Spleen (tissue), 11 donors: Measurements from ENCODE around the gene BBS9. TPM values are rescaled to one million over a fixed set of nuclear protein-coding genes. Genes with fewer than 3 reads are reported as not detected.

Experiments
- DNase-seq: peaks from one replicate; pipeline ENCODE4 v3.0.0-alpha.2; 2020
- H3K27ac ChIP-seq, 8 donors: fragments of 200-600 bp; sonication (generic) in 7 of 8; 1 replicate in 4 of 8; 2 replicates in 4 of 8; pipeline versions ENCODE4 v1.5.0 to v1.8.0; 2016 to 2021; ENCODE audit warnings: inconsistent platforms in 4 of 8, mild to moderate bottlenecking in 4 of 8, moderate library complexity in 1 of 8
- H3K27me3 ChIP-seq, 7 donors: fragments of 200-600 bp; sonication (generic) in 6 of 7; replicated peaks in 1 of 7; 1 replicate in 4 of 7; 2 replicates in 3 of 7; pipeline versions ENCODE4 v1.5.0 to v1.8.0; 2016 to 2021; ENCODE audit warnings: inconsistent platforms in 3 of 7, mild to moderate bottlenecking in 1 of 7
- H3K36me3 ChIP-seq, 6 donors: fragments of 200-600 bp; sonication (generic) in 5 of 6; 1 replicate in 4 of 6; 2 replicates in 2 of 6; pipeline versions ENCODE4 v1.5.0 to v1.8.0; 2016 to 2021; ENCODE audit warnings: inconsistent platforms in 2 of 6
- H3K4me1 ChIP-seq, 6 donors: fragments of 200-600 bp; sonication (generic) in 5 of 6; 1 replicate in 3 of 6; 2 replicates in 3 of 6; pipeline versions ENCODE4 v1.5.0 to v1.8.0; 2016 to 2021; ENCODE audit warnings: inconsistent platforms in 3 of 6
- H3K4me3 ChIP-seq, 8 donors: fragments of 200-600 bp; sonication (generic) in 7 of 8; 1 replicate in 4 of 8; 2 replicates in 4 of 8; pipeline versions ENCODE4 v1.5.0 to v1.8.0; 2016 to 2021; ENCODE audit warnings: inconsistent platforms in 4 of 8, mild to moderate bottlenecking in 4 of 8, moderate library complexity in 2 of 8
- H3K9me3 ChIP-seq, 8 donors: fragments of 200-600 bp; sonication (generic) in 7 of 8; 1 replicate in 4 of 8; 2 replicates in 4 of 8; pipeline versions ENCODE4 v1.5.0 to v1.8.0; 2016 to 2021; ENCODE audit warnings: inconsistent platforms in 4 of 8
- POLR2A ChIP-seq, 3 donors: fragments of 450-650 bp; IDR thresholded peaks; one replicate each; pipeline ENCODE4 v1.5.1; 2017; ENCODE audit warnings: antibody characterized with exemption in 3 of 3, mild to moderate bottlenecking in 1 of 3
- POLR2AphosphoS5 ChIP-seq, 3 donors: sonication (generic); formaldehyde crosslinking; IDR thresholded peaks; one replicate each; pipeline ENCODE4 v1.5.1; 2017; ENCODE audit warnings: antibody characterized with exemption in 3 of 3
- WGBS, 5 donors: extraction: QIAGEN DNeasy Blood & Tissue Kit in 3 of 5; methylation state at CpG; one replicate each; pipeline versions ENCODE4 v1.1.5 to v1.1.7; 2013 to 2018; 5-methylcytosine and 5-hydroxymethylcytosine counted together
- intact Hi-C: fragments of 100-400 bp; cut with DNase I; formaldehyde crosslinking; loops from one replicate; pipeline ENCODE4 v1.15.0; 2023; ENCODE audit warnings: low total_unique reads
- polyA plus RNA-seq, 3 donors: library from polyadenylated mRNA; stranded (reverse); fragments of 200-250 nt; gene quantifications; one replicate each; pipeline ENCODE4 v1.2.1, GENCODE V29; 2013
- total RNA-seq, 7 donors: library from RNA; depleted of rRNA in 3 of 7; stranded (reverse); fragments of >200 nt in 3 of 7; fragmentation: NEBNext Ultra II Directional in 4 of 7; extraction: Animal tissue kit (Norgen Biotek cat#: 25700) in 4 of 7; gene quantifications; one replicate each; pipeline versions ENCODE4 v1.1.0 to v1.2.1, GENCODE V29; 2016 to 2021
- TF ChIP-seq, protein P1 (sequence below), 11 experiments: fragments of 200-600 bp in 7 of 11; fragments of 450-650 bp in 4 of 11; sonication (generic) in 4 of 11; IDR thresholded peaks in 8 of 11; conservative IDR thresholded peaks in 3 of 11; 1 replicate in 7 of 11; 2 replicates in 4 of 11; pipeline versions ENCODE4 v1.4.0 to v1.8.0; 2016 to 2021; ENCODE audit warnings: antibody characterized with exemption in 11 of 11, inconsistent platforms in 4 of 11, mild to moderate bottlenecking in 1 of 11
- donor health status: healthy with polysubstance abuse.
- donor health status: DM: no; HTN: no; CAD: no; lungs with moderate emphysema.
- donor health status: DM: no; HTN: no; CAD: no.
- donor health status: Bipolar disorder and iron deficiency.
- donor health status: healthy.
- donor health status: DM: no; HTN: no; CAD: no.
- donor health status: DM: yes; HTN: yes; CAD: no.

Gene BBS9
- total and polyA plus RNA-seq, 10 donors, result 2.3 to 44.1 (median 25.3) TPM

- no peak for TF ChIP-seq POLR2AphosphoS5 (IDR thresholded peaks at IDR 0.05)
- no peak for TF ChIP-seq POLR2A (IDR thresholded peaks at IDR 0.05)
- TF ChIP-seq, protein P1, sequence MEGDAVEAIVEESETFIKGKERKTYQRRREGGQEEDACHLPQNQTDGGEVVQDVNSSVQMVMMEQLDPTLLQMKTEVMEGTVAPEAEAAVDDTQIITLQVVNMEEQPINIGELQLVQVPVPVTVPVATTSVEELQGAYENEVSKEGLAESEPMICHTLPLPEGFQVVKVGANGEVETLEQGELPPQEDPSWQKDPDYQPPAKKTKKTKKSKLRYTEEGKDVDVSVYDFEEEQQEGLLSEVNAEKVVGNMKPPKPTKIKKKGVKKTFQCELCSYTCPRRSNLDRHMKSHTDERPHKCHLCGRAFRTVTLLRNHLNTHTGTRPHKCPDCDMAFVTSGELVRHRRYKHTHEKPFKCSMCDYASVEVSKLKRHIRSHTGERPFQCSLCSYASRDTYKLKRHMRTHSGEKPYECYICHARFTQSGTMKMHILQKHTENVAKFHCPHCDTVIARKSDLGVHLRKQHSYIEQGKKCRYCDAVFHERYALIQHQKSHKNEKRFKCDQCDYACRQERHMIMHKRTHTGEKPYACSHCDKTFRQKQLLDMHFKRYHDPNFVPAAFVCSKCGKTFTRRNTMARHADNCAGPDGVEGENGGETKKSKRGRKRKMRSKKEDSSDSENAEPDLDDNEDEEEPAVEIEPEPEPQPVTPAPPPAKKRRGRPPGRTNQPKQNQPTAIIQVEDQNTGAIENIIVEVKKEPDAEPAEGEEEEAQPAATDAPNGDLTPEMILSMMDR (IDR thresholded peaks at IDR 0.05 in 8 of 11, conservative IDR thresholded peaks at IDR 0.05 in 3 of 11), result no peak
- Histone ChIP-seq H3K9me3 (no peaks in the 10 kb centered on the region), H3K27me3 (no peaks in the 10 kb centered on the region), H3K27ac (no peak overlapping the region), H3K4me1 (peaks cover 0 to 11% (median 8%) of the 10 kb centered on the region in 6 donors), H3K4me3 (no peak overlapping the region), H3K36me3 (no peaks in the 10 kb centered on the region)
- 91 to 96% (median 93%) methylated on average over 2 of the region's 2 CpGs for WGBS, 5 donors
- intact Hi-C loops, result no loop called here
- no peak for DNase-seq
Measured at GRCh38 chr7:33190688-33191304, 61.4 kb downstream of the BBS9 start.

DNA sequence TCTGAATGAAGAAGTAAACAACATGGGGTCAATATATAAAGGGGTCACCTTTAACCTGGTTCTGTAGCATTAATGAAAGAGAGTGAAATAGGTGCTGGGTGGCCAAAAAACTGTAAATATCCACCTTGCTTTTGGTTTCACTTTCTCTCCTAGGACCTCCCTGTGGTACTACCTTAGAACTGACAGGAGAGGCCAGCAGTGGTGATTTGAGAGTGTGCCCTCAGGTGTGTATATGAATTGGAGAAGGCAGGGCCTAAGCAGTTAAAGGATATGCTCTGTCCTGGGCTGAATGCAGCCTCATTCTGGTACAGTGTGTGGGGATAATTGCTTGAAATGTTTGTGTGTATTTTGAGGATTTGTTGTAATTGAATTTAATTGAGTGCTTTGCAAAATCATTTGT is 62.0 kb downstream of the BBS9 start:
- H3K27me3 ChIP-seq, result no peaks in the 10 kb centered on the region
- intact Hi-C loops, result no loop called here

DNA sequence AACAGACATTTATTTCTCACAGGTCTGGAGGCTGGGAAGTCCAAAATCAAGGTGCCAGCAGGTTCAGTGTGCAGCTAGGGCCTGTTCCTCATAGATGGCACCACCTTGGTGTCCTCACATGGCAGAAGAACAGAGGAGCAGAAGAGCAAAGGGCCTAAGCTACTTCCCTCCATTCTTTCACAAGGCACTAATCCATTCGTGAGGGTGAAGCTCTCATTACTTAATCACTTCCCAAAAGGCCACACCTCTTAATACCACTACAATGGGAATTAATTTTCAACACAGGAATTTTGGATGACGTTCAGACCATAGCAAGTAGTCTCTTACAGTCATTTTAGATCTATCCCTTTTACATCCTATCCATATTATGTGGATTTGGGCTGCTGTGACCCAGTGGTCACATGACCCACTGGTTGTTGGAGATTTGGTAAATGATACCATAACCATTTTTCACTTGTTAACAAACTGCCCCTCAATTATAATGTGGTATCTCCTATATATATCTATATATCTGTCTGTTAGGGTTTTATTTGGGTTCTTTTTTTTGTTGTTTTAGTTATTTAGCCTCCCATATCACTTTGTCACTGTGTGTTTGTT is 63.4 kb downstream of the BBS9 start:
- Histone ChIP-seq H3K4me1 (peaks cover 0 to 11% (median 8%) of the 10 kb centered on the region in 6 donors), H3K36me3 (no peaks in the 10 kb centered on the region), H3K27me3 (no peaks in the 10 kb centered on the region), H3K27ac (no peak overlapping the region), H3K9me3 (no peaks in the 10 kb centered on the region), H3K4me3 (no peak overlapping the region)
- intact Hi-C loops, result no loop called here
- no peak for TF ChIP-seq POLR2A (IDR thresholded peaks at IDR 0.05)
- no peak for TF ChIP-seq POLR2AphosphoS5 (IDR thresholded peaks at IDR 0.05)
- TF ChIP-seq, protein P1 (IDR thresholded peaks at IDR 0.05 in 8 of 11, conservative IDR thresholded peaks at IDR 0.05 in 3 of 11), result no peak
- WGBS, 5 donors, result 54 to 85% (median 64%) methylated on average over 2 of the region's 2 CpGs
- no peak for DNase-seq

More for the DNA sequence above, 62.0 kb downstream of the BBS9 start:
- peaks cover 0 to 11% (median 8%) of the 10 kb centered on the region in 6 donors for H3K4me1 ChIP-seq
- H3K4me3 ChIP-seq, result no peak overlapping the region
- no peak for DNase-seq
- H3K27ac ChIP-seq, result no peak overlapping the region
- no peaks in the 10 kb centered on the region for H3K9me3 ChIP-seq
- no peaks in the 10 kb centered on the region for H3K36me3 ChIP-seq
- no peak for TF ChIP-seq POLR2AphosphoS5 (IDR thresholded peaks at IDR 0.05)
- TF ChIP-seq POLR2A (IDR thresholded peaks at IDR 0.05), result no peak
- TF ChIP-seq, protein P1 (IDR thresholded peaks at IDR 0.05 in 8 of 11, conservative IDR thresholded peaks at IDR 0.05 in 3 of 11), result no peak

- DNase-seq, result no peak
- 74 to 88% (median 85%) methylated on average over 3 of the region's 3 CpGs for WGBS, 5 donors
- TF ChIP-seq POLR2AphosphoS5 (IDR thresholded peaks at IDR 0.05) (no peak), POLR2A (IDR thresholded peaks at IDR 0.05) (no peak)
- TF ChIP-seq, protein P1 (IDR thresholded peaks at IDR 0.05 in 8 of 11, conservative IDR thresholded peaks at IDR 0.05 in 3 of 11), result no peak
- H3K36me3 ChIP-seq, result no peaks in the 10 kb centered on the region
- H3K4me1 ChIP-seq, result peaks cover 0 to 11% (median 8%) of the 10 kb centered on the region in 6 donors
- H3K27ac ChIP-seq, result no peak overlapping the region
- no peaks in the 10 kb centered on the region for H3K9me3 ChIP-seq
- H3K4me3 ChIP-seq, result no peak overlapping the region
- intact Hi-C loops, result no loop called here
- H3K27me3 ChIP-seq, result no peaks in the 10 kb centered on the region
Measured at GRCh38 chr7:33193308-33193864, 64.0 kb downstream of the BBS9 start.
